ENCODE measurements around the gene AKAP13.
"Not testable (repeated sequence)": the region's sequence is repeated elsewhere in the genome, so short reads cannot be mapped to it uniquely, and the experiment has no call there.

AKAP13 gene

DNA sequence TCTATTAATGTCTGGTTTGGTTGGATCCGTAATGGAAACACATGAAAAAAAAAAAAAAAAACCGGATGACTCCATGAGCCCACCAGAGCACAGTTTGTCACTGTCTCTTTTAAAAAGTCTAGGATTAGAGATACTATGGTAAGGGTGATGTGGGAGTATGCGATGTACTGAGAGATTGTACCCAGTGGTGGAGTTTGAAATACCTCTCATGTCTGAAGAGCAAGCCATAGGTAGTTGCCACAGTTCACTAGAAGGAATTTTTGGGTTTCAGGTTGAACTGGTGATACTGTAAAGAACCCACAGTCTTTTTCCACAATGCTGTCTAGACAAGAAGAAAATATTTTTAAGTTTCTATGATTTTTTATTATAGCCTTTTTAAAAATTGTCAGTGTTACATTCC is 281.5 kb downstream of the AKAP13 start:
- POLR2A ChIA-PET = no interaction called here
- TF ChIP-seq, protein P1, sequence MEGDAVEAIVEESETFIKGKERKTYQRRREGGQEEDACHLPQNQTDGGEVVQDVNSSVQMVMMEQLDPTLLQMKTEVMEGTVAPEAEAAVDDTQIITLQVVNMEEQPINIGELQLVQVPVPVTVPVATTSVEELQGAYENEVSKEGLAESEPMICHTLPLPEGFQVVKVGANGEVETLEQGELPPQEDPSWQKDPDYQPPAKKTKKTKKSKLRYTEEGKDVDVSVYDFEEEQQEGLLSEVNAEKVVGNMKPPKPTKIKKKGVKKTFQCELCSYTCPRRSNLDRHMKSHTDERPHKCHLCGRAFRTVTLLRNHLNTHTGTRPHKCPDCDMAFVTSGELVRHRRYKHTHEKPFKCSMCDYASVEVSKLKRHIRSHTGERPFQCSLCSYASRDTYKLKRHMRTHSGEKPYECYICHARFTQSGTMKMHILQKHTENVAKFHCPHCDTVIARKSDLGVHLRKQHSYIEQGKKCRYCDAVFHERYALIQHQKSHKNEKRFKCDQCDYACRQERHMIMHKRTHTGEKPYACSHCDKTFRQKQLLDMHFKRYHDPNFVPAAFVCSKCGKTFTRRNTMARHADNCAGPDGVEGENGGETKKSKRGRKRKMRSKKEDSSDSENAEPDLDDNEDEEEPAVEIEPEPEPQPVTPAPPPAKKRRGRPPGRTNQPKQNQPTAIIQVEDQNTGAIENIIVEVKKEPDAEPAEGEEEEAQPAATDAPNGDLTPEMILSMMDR (IDR thresholded peaks at IDR 0.05; ENCODE audit: insufficient read depth, low read length, missing control alignments) = no peak
- CTCF ChIA-PET = no interaction called here
- no peak overlapping the region for H3K4me3 ChIP-seq (ENCODE audit: low read depth, low read length)
- no peak for DNase-seq (ENCODE audit: low read depth, low spot score)

DNA sequence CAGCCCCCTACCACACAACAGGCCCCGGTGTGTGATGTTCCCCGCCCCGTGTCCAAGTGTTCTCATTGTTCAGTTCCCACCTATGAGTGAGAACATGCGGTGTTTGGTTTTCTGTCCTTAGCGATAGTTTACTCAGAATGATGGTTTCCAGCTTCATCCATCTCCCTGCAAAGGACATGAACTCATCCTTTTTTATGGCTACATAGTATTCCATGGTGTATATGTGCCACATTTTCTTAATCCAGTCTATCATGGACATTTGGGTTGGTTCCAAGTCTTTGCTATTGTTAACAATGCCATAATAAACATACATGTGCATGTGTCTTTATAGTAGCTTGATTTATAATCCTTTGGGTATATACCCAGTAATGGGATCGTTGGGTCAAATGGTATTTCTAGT is 285.3 kb downstream of the AKAP13 start:
- POLR2A ChIA-PET; CTCF ChIA-PET; DNase-seq (ENCODE audit: low read depth, low spot score); H3K4me3 ChIP-seq (ENCODE audit: low read depth, low read length): not testable (repeated sequence)

DNA sequence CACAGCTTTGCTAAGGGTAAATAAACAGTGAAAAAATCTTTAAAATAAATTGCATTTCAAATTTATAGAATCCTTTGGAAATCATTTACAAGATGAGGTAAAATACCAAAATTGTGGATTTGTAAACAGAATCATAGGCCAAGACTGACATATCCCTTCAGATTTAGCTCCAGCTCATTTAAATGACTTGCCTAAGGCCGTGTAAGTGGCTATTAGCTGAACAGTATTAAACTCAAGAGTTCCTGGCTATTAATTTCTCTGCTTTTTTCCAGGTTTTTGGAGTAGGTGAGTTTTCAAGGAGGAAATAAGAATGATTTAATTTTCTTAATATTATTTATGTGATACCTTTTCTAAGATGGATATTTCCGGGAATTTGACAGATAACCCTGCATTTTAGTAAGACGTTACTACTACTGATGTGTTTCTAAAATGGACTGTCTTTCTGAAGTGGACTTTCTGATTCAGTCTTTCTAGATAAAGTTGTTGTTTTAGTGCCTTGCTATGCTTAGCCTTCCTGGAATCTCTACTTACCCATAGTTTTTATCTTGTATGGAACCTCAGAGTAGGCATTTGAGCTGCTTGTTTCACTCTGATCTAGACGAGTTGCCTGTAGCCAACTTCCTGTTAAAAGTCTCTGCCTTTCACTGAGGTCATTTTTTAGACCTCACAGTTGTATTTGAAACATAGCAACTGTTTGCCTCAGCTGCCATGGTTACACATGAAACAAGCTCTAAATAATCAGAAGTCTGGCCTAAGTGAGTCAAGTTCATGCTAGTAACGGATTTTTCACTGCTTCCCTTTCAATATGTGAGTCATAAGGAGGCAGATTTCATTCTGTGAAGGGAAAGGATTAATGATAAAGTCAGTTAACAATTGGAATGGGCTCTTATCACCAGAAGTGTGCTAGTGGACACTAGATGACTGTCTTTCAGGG is 287.4 kb downstream of the AKAP13 start:
- CTCF ChIA-PET = interaction anchor here (0.7 to 1.3 kb wide), 5 partner anchors 8 to 371 kb away, joined by 3 to 5 read pairs (median 3); no protein-coding TSS in a partner anchor
- DNase-seq (ENCODE audit: low read depth, low spot score) = peak; percentile 97
- TF ChIP-seq, protein P1 (IDR thresholded peaks at IDR 0.05; ENCODE audit: insufficient read depth, low read length, missing control alignments) = no peak
- no peak overlapping the region for H3K4me3 ChIP-seq (ENCODE audit: low read depth, low read length)
- POLR2A ChIA-PET = no interaction called here

DNA sequence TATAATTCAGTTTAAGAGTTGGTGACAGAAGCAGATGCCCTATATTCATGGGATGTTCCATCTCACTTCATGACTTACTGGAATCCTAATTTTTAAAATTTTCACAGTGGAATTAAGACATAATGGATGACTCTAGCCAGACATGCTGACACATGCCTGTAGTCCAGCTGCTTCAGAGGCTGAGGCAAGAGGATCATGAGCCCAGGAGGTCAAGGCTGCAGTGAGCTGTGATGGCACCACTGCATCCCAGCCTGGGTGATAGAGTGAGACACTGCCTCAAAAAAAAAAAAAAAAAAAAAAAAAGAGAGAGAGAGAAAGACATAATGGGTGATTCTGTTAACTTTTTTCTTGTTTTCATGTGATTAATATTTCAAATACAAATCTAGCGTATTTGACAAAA is 290.8 kb downstream of the AKAP13 start:
- DNase-seq (ENCODE audit: low read depth, low spot score) = no peak
- TF ChIP-seq, protein P1 (IDR thresholded peaks at IDR 0.05; ENCODE audit: insufficient read depth, low read length, missing control alignments) = no peak
- CTCF ChIA-PET = no interaction called here
- POLR2A ChIA-PET = no interaction called here
- H3K4me3 ChIP-seq (ENCODE audit: low read depth, low read length) = no peak overlapping the region

DNA sequence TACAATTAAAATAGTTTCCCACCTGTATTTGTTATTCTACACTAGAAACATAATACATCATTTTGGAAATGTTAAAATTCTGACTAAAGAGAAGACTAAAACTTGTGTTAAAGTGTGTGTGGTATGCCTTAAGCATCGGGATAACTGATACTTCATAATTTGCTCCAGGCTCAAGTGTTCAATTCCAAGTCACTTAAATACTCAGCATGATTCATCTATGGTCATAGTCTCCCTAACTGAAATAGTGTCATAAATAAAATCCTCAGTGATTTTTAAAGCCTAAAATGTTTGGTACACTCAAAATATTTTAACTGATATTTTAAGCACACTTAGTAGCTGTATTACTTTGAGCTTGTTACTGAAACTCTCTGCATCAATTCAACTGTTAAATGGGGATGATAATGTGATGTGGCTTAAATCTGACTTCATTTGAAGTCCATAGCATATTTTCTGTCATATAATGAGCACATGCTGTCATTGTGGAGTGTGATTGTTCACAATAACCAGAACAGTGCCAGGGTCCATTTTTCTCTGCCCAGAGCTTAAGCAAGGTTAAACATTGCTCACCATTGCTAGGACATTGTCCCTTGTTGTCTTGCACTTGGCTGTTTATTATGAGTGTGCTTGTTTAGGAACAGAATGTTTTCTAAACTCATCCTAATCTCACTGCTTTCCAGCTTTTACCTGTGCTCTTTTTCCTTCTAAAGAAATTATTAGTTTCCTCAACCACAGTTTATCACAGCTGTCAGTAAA is 292.1 kb downstream of the AKAP13 start:
- ChIA-PET CTCF (no interaction called here), POLR2A (no interaction called here)
- no peak for DNase-seq (ENCODE audit: low read depth, low spot score)
- TF ChIP-seq, protein P1 (IDR thresholded peaks at IDR 0.05; ENCODE audit: insufficient read depth, low read length, missing control alignments) = no peak
- H3K4me3 ChIP-seq (ENCODE audit: low read depth, low read length) = no peak overlapping the region

DNA sequence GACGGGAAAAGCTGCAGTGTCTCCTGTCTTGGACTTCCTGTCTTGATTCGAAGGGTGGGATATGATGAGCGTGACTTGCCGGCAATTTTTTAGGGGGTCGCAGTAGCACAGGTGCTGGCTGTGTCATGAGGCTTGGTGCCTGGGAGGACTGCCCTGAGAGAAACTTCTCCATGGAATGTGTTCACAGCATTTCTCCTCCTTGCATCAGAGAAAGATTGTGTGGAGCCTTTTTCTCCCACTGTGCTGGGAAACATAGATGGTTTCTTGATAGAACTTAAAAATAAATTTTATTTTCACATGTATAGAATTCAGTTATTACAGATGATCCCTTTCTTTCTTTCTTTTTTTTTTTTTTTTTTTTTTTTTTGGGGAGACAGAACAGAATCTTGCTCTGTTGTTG is 292.9 kb downstream of the AKAP13 start:
- no peak for DNase-seq (ENCODE audit: low read depth, low spot score)
- TF ChIP-seq, protein P1 (IDR thresholded peaks at IDR 0.05; ENCODE audit: insufficient read depth, low read length, missing control alignments) = no peak
- ChIA-PET POLR2A (no interaction called here), CTCF (no interaction called here)
- H3K4me3 ChIP-seq (ENCODE audit: low read depth, low read length) = no peak overlapping the region
